Tibial nerve (tissue), 4 donors: Measurements from ENCODE around the gene TARM1. TPM values are rescaled to one million over a fixed set of nuclear protein-coding genes. Genes with fewer than 3 reads are reported as not detected.

Source experiments
- DNase-seq, 2 donors: peaks; one replicate each; pipeline ENCODE4 v3.0.0-alpha.2; 2019; ENCODE audit warnings: low spot score in 2 of 2
- H3K27ac ChIP-seq, 4 donors: fragments of 200-600 bp; sonication (generic) in 3 of 4; one replicate each; pipeline ENCODE4 v1.5.1; 2017 to 2019; ENCODE audit warnings: mild to moderate bottlenecking in 1 of 4
- H3K27me3 ChIP-seq, 2 donors: fragments of 200-600 bp; sonication (generic) in 1 of 2; one replicate each; pipeline versions ENCODE4 v1.5.1 to v1.6.0; 2017 to 2019
- H3K36me3 ChIP-seq, 3 donors: fragments of 200-600 bp; sonication (generic); one replicate each; pipeline ENCODE4 v1.5.1; 2018 to 2019
- H3K4me1 ChIP-seq, 4 donors: fragments of 200-600 bp; sonication (generic) in 3 of 4; one replicate each; pipeline ENCODE4 v1.5.1; 2017 to 2019
- H3K4me3 ChIP-seq, 4 donors: fragments of 200-600 bp; sonication (generic) in 3 of 4; one replicate each; pipeline ENCODE4 v1.5.1; 2017 to 2019; ENCODE audit warnings: mild to moderate bottlenecking in 1 of 4, moderate library complexity in 1 of 4
- H3K9me3 ChIP-seq, 4 donors: fragments of 200-600 bp; sonication (generic) in 3 of 4; one replicate each; pipeline ENCODE4 v1.5.1; 2017 to 2019
- EP300 ChIP-seq, 2 donors: sonication (generic); formaldehyde crosslinking; IDR thresholded peaks; one replicate each; pipeline ENCODE4 v1.6.1; 2017; ENCODE audit warnings: antibody characterized with exemption in 2 of 2, mild to moderate bottlenecking in 1 of 2
- POLR2A ChIP-seq, 2 donors: fragments of 450-650 bp; IDR thresholded peaks; one replicate each; pipeline ENCODE4 v1.6.1; 2017; ENCODE audit warnings: antibody characterized with exemption in 2 of 2, mild to moderate bottlenecking in 2 of 2, moderate library complexity in 2 of 2
- WGBS, 2 donors: methylation state at CpG; one replicate each; pipeline ENCODE4 v1.1.5; 2018; 5-methylcytosine and 5-hydroxymethylcytosine counted together
- small RNA-seq: library from RNA; depleted of rRNA; stranded (forward); fragments of <200 nt; gene quantifications from one replicate; pipeline ENCODE3, GENCODE V24; 2016
- total RNA-seq, 4 donors: library from RNA; depleted of rRNA; stranded (reverse); fragments of >200 nt; gene quantifications; one replicate each; pipeline ENCODE4 v1.1.0, GENCODE V29; 2016
- TF ChIP-seq, protein P1 (sequence below), 5 experiments: fragments of 200-600 bp in 3 of 5; fragments of 450-650 bp in 2 of 5; sonication (generic) in 3 of 5; IDR thresholded peaks; one replicate each; pipeline ENCODE4 v1.5.1; 2016 to 2019; ENCODE audit warnings: antibody characterized with exemption in 5 of 5, mild to moderate bottlenecking in 3 of 5, moderate library complexity in 2 of 5

The TARM1 gene
- total RNA-seq, 4 donors from 2014 or later: not detected

GRCh38 chr19:54023191-54023590 lies 58.0 kb downstream of the TARM1 start:
- TF ChIP-seq POLR2A (IDR thresholded peaks at IDR 0.05): no peak
- TF ChIP-seq, protein P1, sequence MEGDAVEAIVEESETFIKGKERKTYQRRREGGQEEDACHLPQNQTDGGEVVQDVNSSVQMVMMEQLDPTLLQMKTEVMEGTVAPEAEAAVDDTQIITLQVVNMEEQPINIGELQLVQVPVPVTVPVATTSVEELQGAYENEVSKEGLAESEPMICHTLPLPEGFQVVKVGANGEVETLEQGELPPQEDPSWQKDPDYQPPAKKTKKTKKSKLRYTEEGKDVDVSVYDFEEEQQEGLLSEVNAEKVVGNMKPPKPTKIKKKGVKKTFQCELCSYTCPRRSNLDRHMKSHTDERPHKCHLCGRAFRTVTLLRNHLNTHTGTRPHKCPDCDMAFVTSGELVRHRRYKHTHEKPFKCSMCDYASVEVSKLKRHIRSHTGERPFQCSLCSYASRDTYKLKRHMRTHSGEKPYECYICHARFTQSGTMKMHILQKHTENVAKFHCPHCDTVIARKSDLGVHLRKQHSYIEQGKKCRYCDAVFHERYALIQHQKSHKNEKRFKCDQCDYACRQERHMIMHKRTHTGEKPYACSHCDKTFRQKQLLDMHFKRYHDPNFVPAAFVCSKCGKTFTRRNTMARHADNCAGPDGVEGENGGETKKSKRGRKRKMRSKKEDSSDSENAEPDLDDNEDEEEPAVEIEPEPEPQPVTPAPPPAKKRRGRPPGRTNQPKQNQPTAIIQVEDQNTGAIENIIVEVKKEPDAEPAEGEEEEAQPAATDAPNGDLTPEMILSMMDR (IDR thresholded peaks at IDR 0.05): no peak
- no peak for TF ChIP-seq EP300 (IDR thresholded peaks at IDR 0.05)
- peaks cover 0 to 12% of the 10 kb centered on the region in 2 donors for H3K27me3 ChIP-seq
- H3K9me3 ChIP-seq: no peaks in the 10 kb centered on the region
- no peak overlapping the region for H3K4me3 ChIP-seq
- no peaks in the 10 kb centered on the region for H3K36me3 ChIP-seq
- H3K27ac ChIP-seq: no peak overlapping the region
- H3K4me1 ChIP-seq: no peaks in the 10 kb centered on the region
- DNase-seq: no peak
- WGBS, 2 donors: 28 to 35% methylated on average over 3 of the region's 3 CpGs

- Histone ChIP-seq H3K27me3 (peaks cover 0 to 12% of the 10 kb centered on the region in 2 donors), H3K4me3 (no peak overlapping the region), H3K9me3 (peaks cover 0 to 7% (median 0%) of the 10 kb centered on the region in 4 donors), H3K4me1 (no peaks in the 10 kb centered on the region), H3K36me3 (no peaks in the 10 kb centered on the region), H3K27ac (no peak overlapping the region)
- 86 to 95% methylated on average over 13 of the region's 13 CpGs for WGBS, 2 donors
- TF ChIP-seq POLR2A (IDR thresholded peaks at IDR 0.05) (no peak), EP300 (IDR thresholded peaks at IDR 0.05) (no peak)
- TF ChIP-seq, protein P1 (IDR thresholded peaks at IDR 0.05): no peak
- DNase-seq: no peak
These were observed 59.2 kb downstream of the TARM1 start for GRCh38 chr19:54021932-54022331.

DNA sequence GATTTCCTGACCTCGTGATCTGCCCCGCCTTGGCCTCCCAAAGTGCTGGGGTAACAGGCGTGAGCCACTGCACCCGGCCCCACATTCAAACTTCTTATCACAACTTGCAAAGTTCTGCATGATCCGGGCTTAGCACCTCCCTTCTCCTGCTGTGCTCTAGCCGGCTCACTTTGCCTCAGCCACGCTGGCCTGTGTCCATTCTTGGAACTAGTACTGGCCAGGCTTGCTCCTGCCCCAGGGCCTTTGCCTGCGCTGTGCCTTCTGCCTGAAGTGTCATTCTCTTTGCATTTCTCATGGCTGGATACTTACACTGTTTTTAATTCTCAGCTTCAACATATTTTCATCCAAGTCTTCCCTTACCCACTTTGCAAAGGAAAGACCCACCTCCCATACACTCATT lies 59.8 kb downstream of the TARM1 start:
- DNase-seq: no peak
- Histone ChIP-seq H3K4me1 (no peaks in the 10 kb centered on the region), H3K9me3 (peaks cover 0 to 9% (median 0%) of the 10 kb centered on the region in 4 donors), H3K4me3 (no peak overlapping the region), H3K36me3 (no peaks in the 10 kb centered on the region), H3K27me3 (peaks cover 0 to 12% of the 10 kb centered on the region in 2 donors), H3K27ac (no peak overlapping the region)
- TF ChIP-seq POLR2A (IDR thresholded peaks at IDR 0.05): no peak
- TF ChIP-seq EP300 (IDR thresholded peaks at IDR 0.05): no peak
- TF ChIP-seq, protein P1 (IDR thresholded peaks at IDR 0.05): no peak
- WGBS, 2 donors: 82 to 93% methylated on average over 8 of the region's 8 CpGs

Small RNA genes lying within 50 kb of the gene (small RNA-seq; reads per million reads assigned to genes)
- not detected for gene AC012314.20

Other genes starting within 250 kb of the TARM1 start
- 10 to 100 TPM; 27.3 to 37.7 (median 31.9) TPM for gene MYADM, start 213.5 kb downstream of the TARM1 start, total RNA-seq
- not detected for gene PRKCG, start 199.2 kb downstream of the TARM1 start, total RNA-seq
- not detected for gene CACNG7, start 172.1 kb downstream of the TARM1 start, total RNA-seq
- gene CACNG8, start 118.4 kb downstream of the TARM1 start, total RNA-seq: not detected
- not detected for gene CACNG6, start 89.7 kb downstream of the TARM1 start, total RNA-seq
- not detected for gene VSTM1, start 17.5 kb downstream of the TARM1 start, total RNA-seq
- 1 to 10 TPM in 3 of 4 donors, under 1 TPM in 1; 0.66 to 7.2 (median 1.9) TPM for gene OSCAR, start 19.4 kb upstream of the TARM1 start, total RNA-seq
- gene NDUFA3, start 21.5 kb upstream of the TARM1 start, total RNA-seq: 10 to 100 TPM in 3 of 4 donors, 1 to 10 TPM in 1; 2.8 to 40.0 (median 25.4) TPM
- gene TFPT, start 34.3 kb upstream of the TARM1 start, total RNA-seq: 10 to 100 TPM in 3 of 4 donors, 1 to 10 TPM in 1; 9.6 to 19.0 (median 13.5) TPM
- 10 to 100 TPM; 37.7 to 67.5 (median 42.9) TPM for gene PRPF31, start 34.4 kb upstream of the TARM1 start, total RNA-seq
- 10 to 100 TPM; 21.6 to 30.3 (median 24.8) TPM for gene CNOT3, start 56.4 kb upstream of the TARM1 start, total RNA-seq
- 10 to 100 TPM in 2 of 4 donors, 1 to 10 TPM in 2; 7.4 to 12.9 (median 10.4) TPM for gene LENG1, start 78.4 kb upstream of the TARM1 start, total RNA-seq
- 1 to 10 TPM in 2 of 4 donors, under 1 TPM in 1, not detected in 1; 0.22 to 8.8 (median 4.4) TPM for gene TMC4, start 91.8 kb upstream of the TARM1 start, total RNA-seq
- 10 to 100 TPM; 45.0 to 94.5 (median 50.2) TPM for gene MBOAT7, start 108.2 kb upstream of the TARM1 start, total RNA-seq
- 10 to 100 TPM; 37.3 to 70.8 (median 49.6) TPM for gene TSEN34, start 109.9 kb upstream of the TARM1 start, total RNA-seq
- gene RPS9, start 119.5 kb upstream of the TARM1 start, total RNA-seq: 1,000 to 10,000 TPM; 1,361 to 2,045 (median 1,633) TPM
- 10 to 100 TPM in 2 of 4 donors, 1 to 10 TPM in 2; 4.4 to 98.1 (median 16.5) TPM for gene LILRB3, start 141.6 kb upstream of the TARM1 start, total RNA-seq
- 10 to 100 TPM in 1 of 4 donors, 1 to 10 TPM in 1, under 1 TPM in 2; 0.22 to 10.2 (median 0.90) TPM for gene LILRA6, start 161.4 kb upstream of the TARM1 start, total RNA-seq
- 10 to 100 TPM in 3 of 4 donors, 1 to 10 TPM in 1; 8.3 to 49.5 (median 17.0) TPM for gene LILRB5, start 175.9 kb upstream of the TARM1 start, total RNA-seq
- 1 to 10 TPM; 1.6 to 8.4 (median 4.4) TPM for gene LILRB2, start 199.7 kb upstream of the TARM1 start, total RNA-seq
- gene LILRA5, start 231.8 kb upstream of the TARM1 start, total RNA-seq: 1 to 10 TPM in 2 of 4 donors, under 1 TPM in 1, not detected in 1; 0.42 to 3.9 (median 1.4) TPM